ENCODE results near the gene CREB3L2.

Gene CREB3L2

DNA sequence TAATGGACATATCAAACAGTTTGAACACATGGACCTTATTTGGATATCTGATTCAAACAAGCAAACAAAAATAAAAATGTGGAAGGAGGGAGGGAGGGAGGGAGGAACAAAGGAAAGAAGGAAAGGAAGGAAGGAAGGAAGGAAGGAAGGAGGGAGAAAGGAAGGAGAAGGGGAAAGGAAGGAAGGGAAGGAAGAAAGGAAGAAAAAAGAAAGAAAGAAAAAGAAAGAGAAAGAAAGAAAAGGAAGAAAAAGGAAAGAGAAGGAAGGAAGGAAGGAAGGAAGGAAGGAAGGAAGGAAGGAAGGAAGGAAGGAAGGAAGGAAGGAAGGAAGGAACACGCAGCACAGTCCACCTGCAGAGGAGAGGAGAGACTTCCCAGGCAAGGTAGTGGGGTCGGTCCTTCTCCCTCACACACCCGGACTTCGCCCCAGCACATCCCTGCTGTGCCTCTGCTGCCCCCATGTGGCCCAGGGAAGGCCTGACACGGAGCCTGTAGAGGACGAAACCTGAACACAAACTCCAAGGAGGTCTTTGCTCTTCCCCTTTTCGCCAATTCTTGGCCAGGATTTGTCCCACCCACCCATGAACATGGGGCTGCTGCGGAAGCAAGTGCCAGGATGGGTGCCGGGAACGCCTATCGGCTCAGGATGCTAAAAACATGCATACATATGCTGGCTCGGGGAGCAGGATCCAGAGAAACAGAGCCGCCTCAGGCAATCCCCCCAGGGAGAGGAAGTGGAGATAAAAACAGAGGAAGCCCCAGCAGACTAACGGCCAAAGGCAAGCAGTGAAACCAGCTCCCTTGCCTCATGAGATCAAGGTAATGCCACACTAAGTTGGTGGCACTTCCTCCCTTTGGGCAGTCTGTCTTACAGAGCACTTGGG lies 102.8 kb downstream of the CREB3L2 start:
- peak; percentile 73 for DNase-seq (ENCODE audit: low spot score)

DNA sequence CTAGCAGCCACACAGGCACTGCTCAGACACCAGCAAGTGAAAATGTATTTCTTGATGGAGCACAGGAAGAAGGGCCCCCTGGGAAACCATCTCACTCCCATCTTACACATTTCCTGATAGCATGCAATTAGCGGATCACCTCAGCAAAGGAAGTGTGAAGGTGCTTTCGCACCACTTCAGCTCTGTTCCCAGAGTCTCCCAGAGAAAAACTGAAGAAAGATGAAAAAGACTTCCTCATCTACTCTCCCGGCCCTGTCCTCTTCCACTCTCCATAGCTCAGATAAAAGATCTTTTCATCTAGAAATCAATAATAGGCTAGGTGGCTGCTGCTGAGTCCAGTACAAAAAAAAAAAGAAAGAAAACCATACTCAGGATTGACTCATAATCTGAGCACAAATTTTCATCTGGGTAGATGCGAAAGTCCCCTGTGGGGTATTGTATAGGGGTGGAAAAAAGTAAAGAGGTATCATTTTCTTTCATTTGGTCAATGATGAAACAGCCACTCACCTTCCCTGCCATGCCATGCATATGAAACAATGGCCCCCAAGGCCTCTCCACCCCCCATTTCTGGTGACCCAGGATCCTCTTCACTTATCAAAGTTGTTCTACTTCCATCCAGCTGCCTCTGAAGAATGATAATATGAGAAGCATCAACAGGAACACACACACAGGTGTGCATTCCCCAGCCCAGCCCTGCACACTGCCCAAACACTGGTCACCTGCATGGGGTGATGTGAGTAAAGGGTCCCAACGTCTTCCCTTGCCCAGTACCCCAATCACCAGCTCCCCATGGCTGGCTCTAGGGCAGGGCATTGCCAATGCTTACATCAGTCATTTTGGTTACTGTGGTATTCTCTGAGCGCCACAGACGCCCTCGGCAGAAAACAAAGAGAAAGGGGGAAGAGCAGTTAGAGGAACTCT lies 106.3 kb downstream of the CREB3L2 start:
- DNase-seq (ENCODE audit: low spot score): no peak

DNA sequence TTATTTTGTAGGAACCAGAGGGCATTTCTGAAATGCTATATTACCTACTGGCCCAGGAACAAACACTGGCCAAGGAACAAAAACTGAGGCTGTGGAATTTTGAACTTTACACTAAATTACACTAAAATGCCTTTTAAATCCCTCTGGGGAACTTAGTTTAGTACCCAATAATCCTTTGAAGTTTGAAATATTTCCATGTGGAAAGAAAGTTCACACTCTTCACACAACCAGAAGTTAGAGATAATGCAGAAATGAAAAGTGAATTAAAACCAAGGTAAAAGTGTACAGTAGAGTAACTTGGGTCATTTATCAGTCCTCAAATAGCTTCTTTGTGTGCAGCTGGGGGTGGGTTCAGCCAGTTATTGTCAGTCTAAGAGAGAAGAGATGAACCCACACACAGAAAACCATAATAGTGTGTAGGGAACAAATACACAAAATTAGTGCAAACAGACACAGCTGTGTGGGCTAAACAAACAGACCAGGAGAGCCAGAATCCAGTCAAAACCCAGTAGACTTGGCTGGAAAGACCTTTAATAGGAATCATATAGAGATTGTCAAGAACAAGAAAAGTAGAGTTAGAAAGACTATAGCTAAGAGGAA lies 108.6 kb downstream of the CREB3L2 start:
- no peak for DNase-seq (ENCODE audit: low spot score)

DNA sequence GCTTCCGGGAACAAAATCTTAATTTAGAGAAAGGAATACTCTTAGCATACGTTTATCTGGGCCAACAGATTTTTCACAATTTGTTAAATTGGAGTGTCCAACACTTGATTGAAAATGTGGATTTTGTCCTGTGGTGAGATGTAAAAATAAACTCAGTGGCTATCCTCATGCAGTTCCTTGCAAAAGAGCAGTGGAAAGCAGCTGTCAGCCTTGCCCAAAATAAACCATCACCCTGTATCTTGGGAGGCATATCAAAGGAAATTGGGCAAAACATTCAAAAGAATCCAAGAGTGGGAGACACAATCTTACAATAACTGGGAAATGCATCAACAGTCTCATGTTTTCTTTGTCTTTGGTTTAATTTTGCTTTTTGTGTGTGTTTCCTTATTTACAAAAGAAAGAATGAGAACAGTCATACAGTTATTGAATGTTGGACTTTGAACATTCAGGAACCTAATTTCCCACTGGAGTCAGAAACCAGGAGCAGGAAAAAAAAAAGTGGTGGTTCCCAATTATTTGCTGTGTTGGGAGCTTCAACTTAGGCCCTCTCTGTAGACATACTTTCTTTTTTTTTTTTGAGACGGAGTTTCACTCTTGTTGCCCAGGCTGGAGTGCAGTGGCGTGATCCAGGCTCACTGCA lies 110.8 kb downstream of the CREB3L2 start:
- no peak for DNase-seq (ENCODE audit: low spot score)

DNA sequence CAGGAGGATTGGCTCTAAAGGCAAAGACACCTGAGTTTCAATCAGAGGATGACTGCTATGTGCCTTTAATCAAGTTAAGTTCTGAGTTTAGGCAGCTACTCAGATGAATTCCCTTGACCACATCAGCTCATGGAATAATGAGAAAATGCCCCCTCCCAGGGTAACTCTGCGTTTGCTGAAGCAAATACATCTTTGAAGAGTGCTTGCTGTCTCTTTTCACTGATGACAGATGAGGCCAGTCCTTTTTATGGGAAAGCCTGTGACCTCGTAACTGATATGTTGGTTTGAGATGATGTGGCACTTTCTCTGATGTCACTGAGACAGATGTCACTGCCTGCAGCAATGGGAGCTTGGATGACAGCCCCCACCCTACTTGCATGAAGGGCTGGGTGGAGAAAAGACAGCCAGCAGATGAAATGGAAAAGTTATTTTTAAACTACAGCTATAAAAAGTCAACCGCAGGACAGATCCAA lies 111.4 kb downstream of the CREB3L2 start:
- DNase-seq (ENCODE audit: low spot score): peak; percentile 47

DNA sequence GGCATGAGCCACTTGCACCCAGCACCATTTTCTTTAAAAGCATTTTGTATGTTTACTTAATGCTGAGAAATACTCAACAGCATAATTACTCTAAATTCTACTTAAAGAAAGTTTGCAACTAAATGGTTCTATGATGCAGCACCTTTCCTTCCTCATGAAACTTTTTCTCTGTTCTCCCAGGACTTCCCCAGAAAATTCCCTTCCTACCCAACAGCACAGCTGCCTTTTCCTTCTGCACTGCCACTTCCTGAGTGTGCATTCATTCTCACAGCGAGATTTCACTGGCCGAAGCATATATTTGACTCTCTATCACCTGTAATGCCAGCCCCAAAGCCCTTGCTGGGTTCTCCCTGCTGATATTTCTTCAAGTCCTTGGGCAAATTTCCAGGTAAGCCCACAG lies 113.6 kb downstream of the CREB3L2 start:
- no peak for DNase-seq (ENCODE audit: low spot score)

DNA sequence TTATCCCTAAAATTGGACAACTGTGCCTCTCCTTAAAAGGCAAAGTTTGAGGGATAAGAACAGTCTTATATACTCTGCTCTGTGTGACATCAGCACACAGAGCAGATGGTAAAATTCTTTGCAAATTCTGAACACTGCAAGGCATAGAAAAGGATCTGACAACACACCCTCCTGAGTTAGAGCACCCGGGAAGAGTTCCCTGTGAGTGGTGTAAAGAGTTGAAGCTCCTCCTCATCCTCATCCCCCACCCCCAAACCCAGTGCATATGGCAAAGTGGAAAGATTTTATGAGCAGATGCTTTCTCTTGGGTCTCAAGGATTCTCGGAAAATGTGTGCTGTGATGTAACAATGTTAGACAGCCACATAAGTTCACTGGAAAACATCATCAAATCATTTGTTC lies 115.1 kb downstream of the CREB3L2 start:
- DNase-seq (ENCODE audit: low spot score): no peak

DNA sequence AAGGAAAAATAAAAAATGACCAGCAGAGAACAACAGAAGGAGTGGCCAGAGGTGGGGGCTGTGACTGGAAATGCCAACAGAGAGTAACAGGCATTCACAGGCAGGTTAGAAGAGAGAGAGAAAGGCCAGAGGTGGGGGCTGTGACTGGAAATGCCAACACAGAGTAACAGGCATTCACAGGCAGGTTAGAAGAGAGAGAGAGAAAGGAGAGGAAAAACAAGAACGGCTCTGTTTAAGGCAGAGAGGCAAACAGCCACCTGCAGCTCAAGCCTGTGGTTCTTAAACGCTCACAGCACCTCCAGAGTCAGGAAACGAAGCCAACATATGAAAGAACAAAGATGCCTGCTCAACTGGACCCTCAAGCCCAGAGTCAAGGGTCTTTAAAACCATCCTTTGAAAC lies 115.6 kb downstream of the CREB3L2 start:
- no peak for DNase-seq (ENCODE audit: low spot score)

DNA sequence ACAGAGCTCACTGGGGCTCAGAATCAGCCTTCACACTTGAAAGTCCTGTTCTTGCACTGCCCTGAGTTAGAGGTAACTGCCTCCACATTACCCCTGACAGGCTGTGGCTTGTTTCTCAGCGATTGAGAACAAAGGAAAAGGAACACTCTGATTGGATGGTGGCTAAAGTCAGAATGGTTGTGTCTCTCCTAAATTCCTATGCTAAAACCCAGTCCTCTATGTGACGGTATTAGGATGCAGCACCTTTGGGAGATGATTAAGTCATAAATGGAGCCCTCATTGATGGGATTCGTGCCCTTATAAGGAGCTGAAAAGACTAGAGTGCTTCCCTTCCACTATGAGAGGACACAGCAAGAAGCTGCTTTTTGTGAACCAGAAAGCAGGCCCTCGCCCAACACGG lies 116.2 kb downstream of the CREB3L2 start:
- DNase-seq (ENCODE audit: low spot score): no peak

DNA sequence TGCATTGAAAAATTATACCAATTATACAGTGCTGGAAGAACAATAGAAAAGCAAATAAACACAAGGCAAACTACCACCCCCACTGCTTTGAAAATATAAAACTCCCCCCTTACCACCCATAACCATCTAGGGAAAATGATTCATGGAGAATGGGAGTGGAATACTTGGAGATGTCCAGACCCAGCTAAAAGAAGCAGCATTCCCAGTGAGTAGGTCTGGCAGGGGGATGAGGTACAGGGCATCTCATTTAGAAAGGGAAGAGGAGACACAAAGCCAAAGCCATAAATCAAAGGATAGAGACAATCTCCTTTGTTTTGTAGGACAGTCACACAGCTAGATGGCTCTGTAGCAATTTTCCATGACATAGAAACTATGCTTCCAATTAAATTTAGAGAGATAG lies 119.1 kb downstream of the CREB3L2 start:
- DNase-seq (ENCODE audit: low spot score): no peak

DNA sequence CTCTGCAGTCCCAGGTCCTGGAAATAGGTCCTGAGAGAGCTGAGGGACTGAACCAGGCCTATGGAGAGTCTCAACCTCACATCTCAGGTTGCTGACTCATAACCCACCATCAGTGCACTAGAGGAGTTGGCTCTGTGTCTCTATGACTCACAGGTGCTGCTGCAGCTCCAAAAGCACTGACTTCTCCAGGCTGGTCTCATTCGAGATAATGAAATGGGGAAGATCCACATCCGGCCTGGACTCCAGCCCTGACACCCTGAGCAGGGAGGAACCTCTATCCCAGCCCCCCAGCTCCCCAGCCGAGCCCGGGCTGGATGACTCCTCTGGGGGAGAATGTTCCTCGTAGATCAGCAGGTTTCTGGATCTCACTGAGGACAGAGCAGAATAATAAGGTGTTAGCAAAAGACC lies 119.6 kb downstream of the CREB3L2 start:
- peak; percentile 97 for DNase-seq (ENCODE audit: low spot score)

DNA sequence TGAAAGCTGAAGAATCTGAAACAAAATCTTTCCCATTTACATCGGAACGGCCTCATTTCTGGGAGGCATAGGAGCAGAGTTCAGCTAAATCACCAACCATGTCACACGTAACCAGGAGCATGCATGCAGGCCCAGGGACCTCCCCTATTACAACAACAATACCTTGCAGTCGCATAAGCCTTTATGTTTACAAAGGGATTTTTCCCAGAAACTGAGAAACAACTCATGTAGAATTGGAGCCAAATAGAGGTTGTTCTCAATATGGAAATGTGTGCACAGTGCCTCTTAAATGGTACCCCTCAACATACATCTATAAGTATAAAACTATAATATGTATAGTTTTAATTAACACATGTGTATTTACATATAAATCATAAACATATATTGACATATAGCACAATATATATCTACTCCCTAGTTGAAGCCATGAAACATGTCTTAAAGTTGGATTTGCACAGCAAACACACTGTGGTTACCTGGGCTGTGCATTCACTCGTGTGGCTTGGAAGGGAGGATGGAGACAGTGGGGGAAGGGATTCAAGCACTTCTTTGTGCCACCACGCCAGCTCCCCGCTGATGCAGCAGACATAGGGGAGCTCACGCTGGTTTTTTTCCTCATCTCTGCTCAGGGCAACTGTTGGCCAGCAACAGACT lies 120.2 kb downstream of the CREB3L2 start:
- no peak for DNase-seq (ENCODE audit: low spot score)

DNA sequence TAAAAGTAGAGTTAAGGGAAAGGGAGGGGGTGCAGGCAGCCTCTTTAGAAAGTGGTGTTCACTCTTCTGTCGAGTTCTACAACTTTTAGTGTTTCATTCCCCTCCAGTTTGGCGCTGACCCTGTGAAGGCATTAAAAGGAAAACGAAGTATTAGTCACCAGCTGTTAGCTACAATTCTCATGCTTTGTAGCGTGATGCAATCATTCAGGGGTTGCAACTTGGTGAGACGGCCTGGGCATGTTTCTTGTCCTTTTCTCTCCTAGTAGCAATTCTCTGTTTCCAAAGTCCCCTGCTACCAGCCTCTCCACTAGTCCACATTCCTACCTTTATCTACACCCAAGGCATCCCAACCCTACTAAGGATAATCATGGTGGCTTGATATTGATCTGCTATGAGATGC lies 121.5 kb downstream of the CREB3L2 start:
- DNase-seq (ENCODE audit: low spot score): no peak

DNA sequence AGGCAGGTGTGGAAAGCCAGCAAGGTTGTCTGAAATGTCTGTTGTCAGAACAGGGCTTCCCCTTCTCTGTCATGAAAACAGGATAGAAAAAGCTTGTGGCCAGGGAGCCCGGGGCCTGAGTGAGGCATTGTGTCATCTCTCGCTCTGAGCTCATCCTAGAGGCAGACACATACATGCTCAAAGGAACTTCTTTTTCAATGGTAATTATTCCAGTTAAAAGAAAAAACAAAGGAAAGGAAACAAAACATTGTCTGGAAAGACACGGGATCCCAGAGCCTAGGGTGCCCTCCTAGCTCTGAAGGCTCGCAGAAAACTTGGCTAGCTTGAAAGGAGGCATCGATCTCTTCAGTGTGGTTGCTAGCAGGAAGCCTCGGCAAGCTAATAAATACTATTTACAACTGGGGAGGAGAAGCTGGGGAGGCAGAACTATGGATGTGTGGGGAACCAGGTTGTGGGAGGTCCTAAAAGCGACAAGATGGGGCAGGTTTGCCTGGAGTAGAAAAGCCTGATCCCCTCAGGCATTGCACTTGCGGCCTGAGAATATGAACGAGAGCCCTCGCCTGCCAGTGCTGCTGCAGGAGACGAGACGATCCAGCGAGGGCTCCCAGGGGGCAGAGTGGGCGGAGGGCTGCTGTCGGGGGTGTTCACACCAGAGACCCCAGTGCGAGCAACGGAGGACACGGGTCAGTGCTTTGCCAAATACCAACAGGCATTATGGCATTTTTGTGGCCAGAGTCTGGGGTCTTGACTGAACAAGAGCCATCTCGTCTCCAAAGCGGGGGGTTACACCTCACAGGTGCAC lies 122.3 kb downstream of the CREB3L2 start:
- DNase-seq (ENCODE audit: low spot score): no peak

DNA sequence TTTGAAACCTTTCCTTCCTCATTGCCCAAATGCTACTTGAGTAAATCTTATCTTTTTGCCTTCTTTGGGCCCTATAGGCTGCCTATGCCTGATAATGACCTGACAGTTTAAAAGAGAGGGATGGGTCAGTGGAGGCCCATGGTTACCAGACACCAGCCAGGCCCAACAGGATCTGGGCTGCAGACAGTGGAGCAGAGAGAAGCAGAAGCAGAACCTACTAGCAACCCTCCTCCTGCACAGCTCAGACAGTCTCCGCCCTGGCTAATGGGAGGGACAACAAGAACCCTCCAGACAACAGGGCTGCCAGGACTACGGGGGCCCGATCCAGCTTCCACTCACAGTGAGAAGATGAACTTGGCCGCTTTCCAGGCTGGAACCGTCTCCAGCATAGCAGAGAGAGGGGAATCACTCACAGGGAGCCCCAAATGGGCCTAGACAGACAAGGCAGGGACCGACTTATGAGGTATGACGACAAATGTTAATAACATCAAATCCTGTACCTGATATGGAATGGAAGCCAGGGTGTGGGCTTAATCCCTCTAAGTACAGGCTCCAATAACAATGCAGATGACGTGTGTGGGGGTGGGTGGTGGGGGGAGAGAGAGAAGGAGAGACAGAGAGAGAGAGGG lies 123.4 kb downstream of the CREB3L2 start:
- no peak for DNase-seq (ENCODE audit: low spot score)

DNA sequence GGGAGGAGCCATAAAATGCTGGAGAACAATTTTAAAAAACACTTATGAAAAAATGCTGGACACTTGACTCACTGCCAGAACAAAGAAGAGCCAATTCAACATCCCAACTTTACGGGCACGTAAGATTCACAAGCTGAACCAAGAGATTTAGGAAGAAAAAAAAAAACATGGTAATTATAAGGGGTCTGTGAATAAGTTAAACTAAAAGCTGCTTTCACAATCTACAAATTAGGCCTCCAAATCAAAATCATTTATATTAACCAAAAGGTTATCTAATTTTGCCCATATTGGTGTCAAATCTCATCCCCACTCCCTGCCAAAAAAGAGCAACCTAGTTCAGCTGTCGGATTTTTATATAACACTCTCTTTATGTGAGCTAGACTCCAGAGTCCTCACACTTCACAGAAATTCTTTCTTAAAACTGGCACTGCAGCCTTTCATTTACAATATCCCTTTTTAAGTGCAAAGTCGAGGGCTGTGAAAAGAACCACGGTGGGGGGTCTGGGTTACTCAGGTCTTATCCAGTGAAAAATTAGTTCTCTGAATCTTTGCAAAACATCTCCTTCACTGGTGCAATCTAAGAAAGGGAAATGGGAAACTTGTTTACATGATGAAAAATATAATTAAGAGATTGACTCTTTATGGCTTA lies 124.7 kb downstream of the CREB3L2 start:
- DNase-seq (ENCODE audit: low spot score): no peak

DNA sequence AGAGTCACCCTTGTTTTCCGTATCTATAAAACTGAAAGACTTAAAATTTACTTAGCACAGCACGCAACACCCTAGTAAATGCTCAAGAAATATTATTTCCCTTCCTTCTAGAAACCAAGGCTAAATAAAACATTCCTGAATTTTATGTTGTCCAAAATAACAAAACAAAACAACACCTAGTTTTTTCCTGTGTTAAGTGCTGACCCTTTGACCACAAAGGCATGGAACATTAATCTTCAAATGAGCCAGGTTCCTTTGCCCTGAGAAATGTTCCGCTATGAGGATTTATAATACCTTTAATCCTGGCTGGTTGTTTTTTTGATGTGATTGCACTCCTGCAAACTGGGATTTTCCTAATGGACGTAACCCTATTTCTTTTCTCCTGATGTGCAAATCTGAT lies 126.1 kb downstream of the CREB3L2 start:
- no peak for DNase-seq (ENCODE audit: low spot score)

DNA sequence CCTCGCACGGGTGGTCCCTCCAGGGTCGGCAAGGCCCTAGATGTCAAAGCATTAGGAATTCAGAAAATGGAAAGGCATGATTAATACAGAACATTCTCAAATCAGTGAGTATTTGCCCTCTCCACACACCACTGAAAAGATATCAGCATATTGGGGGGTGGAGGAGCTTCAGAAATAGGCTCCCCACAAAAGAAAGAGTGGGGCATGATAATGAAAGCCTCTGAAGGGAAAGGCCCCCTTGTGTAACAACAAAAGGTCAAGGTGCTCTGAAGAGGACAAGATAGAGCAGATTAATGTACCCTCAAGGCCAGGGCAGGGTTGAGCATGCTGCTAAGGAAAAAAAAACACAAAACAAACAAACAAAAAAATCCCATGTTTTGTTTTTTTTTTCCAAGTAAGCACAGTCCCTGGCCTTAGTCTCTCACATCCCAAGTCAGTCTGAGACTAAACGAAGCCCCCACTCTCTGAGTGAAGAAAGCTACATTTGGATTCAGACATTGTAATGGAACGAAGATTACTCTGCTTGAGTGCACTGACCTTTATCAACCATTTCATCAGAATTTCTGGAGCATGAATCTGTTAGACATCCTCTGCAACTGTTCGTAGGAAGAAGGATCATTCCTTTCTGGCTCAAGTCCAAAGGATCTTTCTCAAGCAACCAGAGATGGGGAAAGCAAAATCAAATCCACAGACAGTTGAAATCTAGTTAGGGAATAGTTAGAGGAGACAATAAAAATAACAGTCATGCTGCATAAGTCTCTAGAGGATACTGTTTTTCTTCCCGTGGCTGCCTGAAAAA lies 127.7 kb downstream of the CREB3L2 start:
- DNase-seq (ENCODE audit: low spot score): peak; percentile 66

DNA sequence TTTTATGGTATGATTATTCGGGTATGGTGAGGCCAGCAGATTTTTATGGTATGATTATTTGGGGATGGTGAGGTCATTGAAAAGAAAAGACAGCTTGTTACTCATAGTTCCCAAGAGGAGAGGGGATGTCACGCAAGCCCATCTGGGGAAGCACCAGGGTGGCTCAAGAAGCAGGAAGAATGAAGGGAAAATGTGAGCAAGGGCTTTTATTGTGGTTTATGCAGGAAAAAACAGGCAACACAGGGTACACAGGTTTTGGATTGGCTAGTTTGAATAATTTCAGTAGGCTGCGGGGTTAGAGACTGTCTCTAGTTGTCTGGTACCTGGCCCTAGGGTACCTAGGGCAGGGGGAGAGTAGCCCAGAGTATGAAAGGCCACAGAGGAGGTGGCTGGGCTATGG lies 128.4 kb downstream of the CREB3L2 start:
- peak; percentile 75 for DNase-seq (ENCODE audit: low spot score)

Measured in hepatic stellate cell (primary cell).